Duodenal mucosa (tissue), 2 donors: ENCODE results near the gene KRT2.
"Not testable (repeated sequence)": the region's sequence is repeated elsewhere in the genome, so short reads cannot be mapped to it uniquely, and the experiment has no call there.

Experiments
- H3K27ac ChIP-seq: one replicate; pipeline ENCODE4 v1.7.0; 2013; ENCODE audit warnings: low read depth, low read length
- H3K27me3 ChIP-seq, 2 donors: one replicate each; pipeline ENCODE4 v1.7.0; 2013; ENCODE audit warnings: low read length in 2 of 2, control low read depth in 1 of 2; ENCODE audit not compliant: insufficient read depth in 2 of 2, control insufficient read depth in 1 of 2
- H3K36me3 ChIP-seq, 2 donors: one replicate each; pipeline ENCODE4 v1.7.0; 2013; ENCODE audit warnings: low read length in 2 of 2, control low read depth in 1 of 2; ENCODE audit not compliant: insufficient read depth in 2 of 2, control insufficient read depth in 1 of 2
- H3K4me1 ChIP-seq, 2 donors: one replicate each; pipeline ENCODE4 v1.7.0; 2013; ENCODE audit warnings: low read length in 2 of 2, control low read depth in 1 of 2; ENCODE audit not compliant: insufficient read depth in 2 of 2, control insufficient read depth in 1 of 2
- H3K4me3 ChIP-seq, 2 donors: one replicate each; pipeline ENCODE4 v1.7.0; 2013; ENCODE audit warnings: low read length in 2 of 2, low read depth in 1 of 2
- H3K9ac ChIP-seq, 2 donors: one replicate each; pipeline ENCODE4 v1.7.0; 2013; ENCODE audit warnings: low read length in 2 of 2, low read depth in 1 of 2
- H3K9me3 ChIP-seq, 2 donors: one replicate each; pipeline ENCODE4 v1.7.0; 2013; ENCODE audit warnings: low read length in 2 of 2, control low read depth in 1 of 2; ENCODE audit not compliant: control insufficient read depth in 1 of 2

KRT2 gene

DNA sequence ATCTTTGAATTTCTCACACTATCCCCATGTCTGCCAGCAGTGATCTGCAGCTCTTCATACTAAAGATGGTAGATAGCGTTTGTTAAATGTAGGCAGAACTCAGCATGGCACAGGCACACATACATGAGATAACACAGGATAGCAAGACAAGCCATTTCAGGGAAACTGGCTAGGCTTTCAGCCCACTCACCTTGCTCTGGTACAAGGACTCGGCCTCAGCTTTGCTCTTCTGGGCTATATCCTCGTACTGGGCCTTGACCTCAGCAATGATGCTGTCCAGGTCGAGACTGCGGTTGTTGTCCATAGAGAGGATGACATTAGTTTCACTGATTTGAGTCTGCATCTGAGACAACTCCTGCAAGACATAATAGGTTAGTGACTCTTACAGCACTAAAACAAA is 25.1 kb upstream of the KRT2 start:
- Histone ChIP-seq H3K4me3 (no peak overlapping the region), H3K4me1 (no peaks in the 10 kb centered on the region), H3K36me3 (no peaks in the 10 kb centered on the region), H3K27ac (no peak overlapping the region), H3K9me3 (no peaks in the 10 kb centered on the region), H3K27me3 (peaks cover 0 to 4% of the 10 kb centered on the region in 2 donors), H3K9ac (no peak overlapping the region)

DNA sequence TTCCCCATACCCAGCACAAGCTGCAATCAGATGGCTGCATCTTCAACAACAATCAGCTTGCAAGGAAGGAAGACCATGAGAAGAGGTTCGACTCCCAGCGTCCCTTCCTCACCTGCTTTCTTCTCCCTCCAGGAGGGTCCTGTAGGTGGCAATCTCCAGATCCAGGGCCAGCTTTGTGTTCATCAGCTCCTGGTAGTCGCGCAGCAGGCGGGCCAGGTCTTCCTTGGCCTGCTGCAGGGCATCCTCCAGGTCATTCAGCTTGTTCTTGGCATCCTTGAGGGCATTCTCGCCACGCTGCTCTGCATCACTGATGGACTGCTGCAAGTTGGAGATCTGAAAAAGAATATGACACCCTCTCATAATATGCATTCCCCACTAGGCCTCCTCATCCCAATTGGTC is 24.2 kb upstream of the KRT2 start:
- H3K27ac ChIP-seq: no peak overlapping the region
- H3K9me3 ChIP-seq: no peaks in the 10 kb centered on the region
- H3K4me1 ChIP-seq: no peaks in the 10 kb centered on the region
- no peak overlapping the region for H3K9ac ChIP-seq
- no peaks in the 10 kb centered on the region for H3K36me3 ChIP-seq
- H3K27me3 ChIP-seq: peaks cover 0 to 4% of the 10 kb centered on the region in 2 donors
- H3K4me3 ChIP-seq: no peak overlapping the region

DNA sequence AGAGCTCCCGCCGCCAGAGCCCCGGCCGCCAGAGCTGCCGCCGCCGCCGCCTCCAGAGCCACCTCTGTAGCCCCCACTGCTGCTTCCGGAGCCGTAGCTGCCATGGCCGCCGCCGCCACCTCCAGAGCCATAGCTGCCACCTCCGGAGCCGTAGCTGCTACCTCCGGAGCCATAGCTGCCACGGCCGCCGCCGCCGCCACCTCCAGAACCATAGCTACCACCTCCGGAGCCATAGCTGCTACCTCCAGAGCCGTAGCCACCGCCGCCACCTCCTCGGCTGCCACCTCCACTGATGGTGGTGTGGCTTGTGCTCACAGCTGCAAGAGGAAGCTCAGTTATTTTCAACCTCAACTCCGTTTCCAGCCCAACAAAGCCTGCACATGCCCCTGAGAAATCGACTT is 23.3 kb upstream of the KRT2 start:
- Histone ChIP-seq H3K36me3 (no peaks in the 10 kb centered on the region), H3K9ac (no peak overlapping the region), H3K27me3 (peaks cover 0 to 1% of the 10 kb centered on the region in 2 donors), H3K9me3 (no peaks in the 10 kb centered on the region), H3K27ac (no peak overlapping the region), H3K4me3 (no peak overlapping the region), H3K4me1 (no peaks in the 10 kb centered on the region)

DNA sequence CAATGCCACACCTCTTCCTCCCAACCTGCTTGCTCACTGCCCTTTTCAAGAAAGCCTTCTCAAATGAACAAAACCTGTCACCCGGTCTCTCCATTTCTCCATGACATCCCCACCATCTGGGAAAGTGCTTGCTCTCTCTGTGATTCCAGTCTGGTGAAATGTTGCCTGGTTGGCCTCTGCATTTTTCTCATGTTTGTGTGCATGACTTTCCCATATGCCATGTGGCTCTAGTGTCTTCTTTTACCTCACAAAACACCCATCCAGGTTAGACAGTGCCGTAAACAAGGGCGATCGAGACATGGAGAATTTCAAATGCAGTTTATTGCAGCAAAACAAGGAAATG is 22.4 kb upstream of the KRT2 start:
- Histone ChIP-seq H3K4me1 (no peaks in the 10 kb centered on the region), H3K9ac (no peak overlapping the region), H3K36me3 (no peaks in the 10 kb centered on the region), H3K27me3 (no peaks in the 10 kb centered on the region), H3K4me3 (no peak overlapping the region), H3K9me3 (no peaks in the 10 kb centered on the region), H3K27ac (no peak overlapping the region)

DNA sequence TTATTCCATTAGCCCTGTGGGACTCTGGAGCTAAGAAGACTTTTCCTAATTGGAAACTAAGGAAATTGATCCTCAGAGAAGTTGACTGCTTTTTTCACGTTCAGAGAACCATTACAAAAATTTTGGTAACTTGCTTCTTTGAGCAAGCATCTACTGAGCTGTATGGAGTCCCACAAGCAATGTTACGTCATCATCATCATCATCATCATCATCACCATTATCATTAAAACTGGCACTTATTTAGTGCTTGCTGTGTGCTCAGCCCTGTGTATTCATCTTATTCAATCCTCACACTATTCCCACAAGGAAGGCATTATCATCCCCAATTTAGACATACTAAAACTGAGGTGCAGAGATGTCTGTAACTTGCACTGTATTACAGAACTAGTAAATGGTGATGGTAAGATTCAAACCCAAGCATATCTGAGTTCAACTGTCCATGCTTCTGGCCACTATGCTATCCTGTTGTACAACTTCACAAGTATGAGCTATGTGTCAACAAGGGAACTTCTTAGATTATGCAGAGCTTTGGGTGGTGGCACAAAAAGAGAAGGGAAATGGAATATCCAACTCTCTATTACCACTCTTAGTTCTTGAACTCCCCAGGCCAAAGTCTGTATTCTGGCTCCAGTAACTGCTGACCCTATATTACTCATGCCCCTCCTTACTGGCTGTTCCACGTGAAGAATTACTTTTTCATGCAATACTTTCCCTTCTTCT is 21.9 kb upstream of the KRT2 start:
- Histone ChIP-seq H3K27me3 (no peaks in the 10 kb centered on the region), H3K4me1 (no peaks in the 10 kb centered on the region), H3K4me3 (no peak overlapping the region)

DNA sequence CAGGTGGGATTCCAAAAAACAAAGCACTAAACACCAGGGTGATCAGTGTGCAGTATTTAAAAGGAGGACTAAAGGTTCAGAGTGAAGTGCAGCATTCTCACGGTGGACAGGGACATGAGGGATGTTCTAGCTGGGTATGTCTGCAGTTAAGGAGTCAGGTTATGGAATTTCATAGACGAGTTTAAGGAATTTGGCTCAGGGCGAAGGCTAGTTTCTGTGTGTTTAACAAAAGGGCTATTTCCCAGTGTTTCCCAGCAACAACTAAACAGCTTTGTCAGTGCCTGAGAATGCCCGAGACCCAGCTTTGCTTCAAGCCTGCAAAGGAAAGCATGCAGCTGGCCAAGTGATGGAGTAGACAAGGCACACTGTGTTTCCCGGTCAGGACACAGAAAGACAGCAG is 21.2 kb upstream of the KRT2 start:
- no peaks in the 10 kb centered on the region for H3K9me3 ChIP-seq
- no peak overlapping the region for H3K9ac ChIP-seq
- H3K27ac ChIP-seq: no peak overlapping the region
- H3K4me3 ChIP-seq: no peak overlapping the region
- H3K27me3 ChIP-seq: no peaks in the 10 kb centered on the region
- H3K36me3 ChIP-seq: no peaks in the 10 kb centered on the region
- H3K4me1 ChIP-seq: no peaks in the 10 kb centered on the region

More for the DNA sequence above, 21.9 kb upstream of the KRT2 start:
- Histone ChIP-seq H3K9me3 (no peaks in the 10 kb centered on the region), H3K36me3 (no peaks in the 10 kb centered on the region), H3K9ac (no peak overlapping the region), H3K27ac (no peak overlapping the region)

DNA sequence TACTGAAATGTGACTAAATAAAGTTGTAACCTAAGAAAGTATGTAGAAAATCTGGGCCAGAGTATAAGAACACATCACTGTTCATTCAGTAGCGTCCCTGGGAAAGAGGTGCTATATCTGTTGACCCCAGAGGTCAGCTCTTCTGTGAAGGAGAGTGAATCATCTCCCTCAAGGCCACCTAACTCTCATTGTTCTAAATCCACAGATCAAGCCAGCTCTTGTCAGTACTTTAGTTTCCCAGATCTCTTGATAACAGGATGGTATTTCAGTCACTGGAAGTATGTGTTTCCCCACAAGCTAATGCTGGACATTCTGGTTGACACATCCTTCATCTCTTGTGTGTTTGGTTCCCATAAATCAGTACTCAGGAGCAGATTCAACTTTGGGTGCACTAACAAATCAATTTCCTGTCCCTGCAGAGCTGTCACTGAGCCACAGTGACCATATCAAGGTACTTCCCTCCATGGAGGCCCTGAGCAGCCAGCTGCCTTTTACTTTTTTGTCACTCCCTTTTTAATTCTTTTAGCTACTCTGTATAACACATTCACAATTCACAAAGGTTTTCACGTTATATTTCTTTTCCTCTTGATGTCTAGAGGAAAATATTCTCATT is 20.4 kb upstream of the KRT2 start:
- H3K27ac ChIP-seq: no peak overlapping the region
- no peak overlapping the region for H3K4me3 ChIP-seq
- H3K4me1 ChIP-seq: no peaks in the 10 kb centered on the region
- H3K27me3 ChIP-seq: no peaks in the 10 kb centered on the region
- no peaks in the 10 kb centered on the region for H3K36me3 ChIP-seq
- no peaks in the 10 kb centered on the region for H3K9me3 ChIP-seq
- H3K9ac ChIP-seq: no peak overlapping the region

DNA sequence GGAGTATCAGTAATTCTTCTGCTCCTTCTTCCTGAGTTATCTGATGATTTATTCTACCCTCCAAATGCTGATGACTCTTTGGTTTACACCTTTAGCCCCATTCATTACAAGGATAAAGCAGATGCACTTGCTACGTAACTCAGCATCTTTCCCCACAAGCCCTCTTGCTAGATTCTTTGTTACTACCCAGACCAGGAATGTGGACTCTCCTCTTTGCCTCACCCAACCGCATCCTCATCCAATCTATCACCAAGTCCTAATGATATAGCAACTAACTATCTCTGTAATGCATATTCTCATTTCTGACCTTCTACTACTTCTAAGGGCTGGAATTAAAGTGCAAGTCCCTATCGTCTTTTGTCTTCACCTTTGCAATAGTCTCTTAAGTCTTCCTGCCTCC is 18.9 kb upstream of the KRT2 start:
- Histone ChIP-seq H3K36me3 (no peaks in the 10 kb centered on the region), H3K27me3 (no peaks in the 10 kb centered on the region), H3K9ac (no peak overlapping the region), H3K4me1 (no peaks in the 10 kb centered on the region), H3K27ac (no peak overlapping the region), H3K9me3 (no peaks in the 10 kb centered on the region), H3K4me3 (no peak overlapping the region)

DNA sequence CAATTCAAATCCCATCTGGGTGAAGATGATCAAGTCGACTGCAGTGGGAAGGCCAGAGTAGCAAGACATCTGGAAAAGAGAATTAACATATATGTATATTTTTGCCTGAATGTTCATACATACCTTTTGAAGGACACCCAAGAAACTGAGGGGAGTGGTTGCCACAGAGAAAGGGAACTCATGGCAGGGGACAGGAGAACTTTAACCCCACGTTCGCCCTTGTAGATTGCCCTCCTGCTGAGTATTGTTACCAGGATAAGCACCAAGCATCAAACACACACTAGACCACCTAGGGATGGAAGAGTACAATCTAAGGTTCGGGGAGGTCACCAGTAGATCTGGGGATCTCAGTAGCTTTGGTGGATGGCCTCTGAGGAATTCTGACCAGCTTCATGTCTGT is 18.5 kb upstream of the KRT2 start:
- H3K9ac ChIP-seq: no peak overlapping the region
- H3K27me3 ChIP-seq: no peaks in the 10 kb centered on the region
- no peaks in the 10 kb centered on the region for H3K9me3 ChIP-seq
- no peaks in the 10 kb centered on the region for H3K36me3 ChIP-seq
- H3K27ac ChIP-seq: no peak overlapping the region
- H3K4me3 ChIP-seq: no peak overlapping the region
- H3K4me1 ChIP-seq: no peaks in the 10 kb centered on the region

DNA sequence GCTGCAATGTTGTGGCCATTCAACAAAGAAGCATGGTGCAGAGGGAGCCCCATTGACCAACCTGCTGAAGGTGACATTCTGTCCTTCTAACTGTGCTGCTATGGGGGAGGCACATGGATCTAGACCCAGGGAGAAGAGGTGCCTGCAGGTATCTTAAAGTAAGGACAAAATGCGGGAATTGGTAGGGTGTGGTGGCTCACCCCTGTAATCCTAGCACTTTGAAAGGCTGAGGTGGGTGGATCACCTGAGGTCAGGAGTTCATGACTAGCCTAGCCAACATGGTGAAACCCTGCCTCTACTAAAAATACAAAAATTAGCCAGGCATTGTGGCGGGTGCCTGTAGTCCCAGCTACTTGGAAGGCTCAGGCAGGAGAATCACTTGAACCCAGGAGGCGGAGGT is 17.9 kb upstream of the KRT2 start:
- H3K36me3 ChIP-seq, H3K9me3 ChIP-seq, H3K4me3 ChIP-seq, H3K9ac ChIP-seq, H3K27me3 ChIP-seq, H3K27ac ChIP-seq, H3K4me1 ChIP-seq: not testable (repeated sequence)
